Retinal pigment epithelial cell (primary cell): ENCODE data around the gene NHERF1.

Experiments used
- DNase-seq: peaks from one replicate; pipeline ENCODE4 v3.0.0-alpha.2; 2010; ENCODE audit warnings: low read depth
- H3K4me3 ChIP-seq: 2 replicates; pipeline ENCODE4 v1.5.1; 2011; ENCODE audit warnings: mild to moderate bottlenecking, low read length, control low read depth, moderate library complexity
- CTCF ChIP-seq: conservative IDR thresholded peaks from 2 replicates; pipeline ENCODE4 v1.5.1; 2011; ENCODE audit warnings: low read depth, low read length, control low read depth, inconsistent platforms

The NHERF1 gene

GRCh38 chr17:74743755-74744154, 4.7 kb upstream of the NHERF1 start:
- TF ChIP-seq CTCF, result no peak
- no peak for DNase-seq
- H3K4me3 ChIP-seq, result no peak overlapping the region

- TF ChIP-seq CTCF, result no peak
- no peak overlapping the region for H3K4me3 ChIP-seq
- no peak for DNase-seq
Observed at GRCh38 chr17:74744349-74744713, 4.1 kb upstream of the NHERF1 start.

- H3K4me3 ChIP-seq, result peak overlapping the region; percentile 9
- peak; percentile 100 for TF ChIP-seq CTCF
- no peak for DNase-seq
Observed at GRCh38 chr17:74744714-74745547, 3.5 kb upstream of the NHERF1 start.

- no peak overlapping the region for H3K4me3 ChIP-seq
- no peak for TF ChIP-seq CTCF
- no peak for DNase-seq
Observed at GRCh38 chr17:74745548-74746177, 2.8 kb upstream of the NHERF1 start.

GRCh38 chr17:74746376-74746775, 2.1 kb upstream of the NHERF1 start:
- H3K4me3 ChIP-seq, result no peak overlapping the region
- TF ChIP-seq CTCF, result no peak
- no peak for DNase-seq

GRCh38 chr17:74746922-74747321, 1.5 kb upstream of the NHERF1 start:
- DNase-seq, result no peak
- TF ChIP-seq CTCF, result no peak
- H3K4me3 ChIP-seq, result peak overlapping the region; percentile 6

- TF ChIP-seq CTCF, result no peak
- H3K4me3 ChIP-seq, result peak overlapping the region; percentile 52
- no peak for DNase-seq
Observed at GRCh38 chr17:74748279-74748528, 224 bp upstream of the NHERF1 start.
